HAP-1 (cell line): ENCODE results near the gene ZNF337.
A peak's percentile ranks its signal among the peaks of the same experiment; 100 is the strongest.
"Not testable (repeated sequence)": the region's sequence is repeated elsewhere in the genome, so short reads cannot be mapped to it uniquely, and the experiment has no call there.

ENCODE experiments used
- DNase-seq, 2 experiments: peaks; one replicate each; pipeline ENCODE4 v3.0.0-alpha.2; 2016 to 2020; ENCODE audit warnings: low spot score in 2 of 2
- H3K27me3 ChIP-seq: fragments of 250-450 bp; sonication (Bioruptor Pico); 2 replicates; pipeline ENCODE4 v1.5.1; 2020; ENCODE audit warnings: low read depth, mild to moderate bottlenecking, moderate library complexity
- H3K36me3 ChIP-seq: fragments of 250-450 bp; sonication (Bioruptor Pico); replicated peaks from 2 replicates; pipeline ENCODE4 v1.5.1; 2020; ENCODE audit warnings: mild to moderate bottlenecking
- H3K4me1 ChIP-seq: fragments of 250-450 bp; sonication (Bioruptor Pico); 2 replicates; pipeline ENCODE4 v1.5.1; 2020; ENCODE audit warnings: mild to moderate bottlenecking
- H3K4me3 ChIP-seq: fragments of 250-450 bp; sonication (Bioruptor Pico); 2 replicates; pipeline ENCODE4 v1.5.1; 2020; ENCODE audit warnings: mild to moderate bottlenecking, moderate library complexity
- H3K9me3 ChIP-seq: fragments of 250-450 bp; sonication (Bioruptor Pico); 2 replicates; pipeline ENCODE4 v1.5.1; 2020; ENCODE audit warnings: mild to moderate bottlenecking, moderate library complexity
- in situ Hi-C: fragments of 300-500 bp; cut with MboI; formaldehyde crosslinking; loops from 3 replicates; pipeline ENCODE4 v1.14.3; 2020; ENCODE audit warnings: low sequenced_read_pairs, inconsistent platforms, mixed read lengths

ZNF337 gene

GRCh38 chr20:25685276-25686080 is 11.2 kb downstream of the ZNF337 start:
- Histone ChIP-seq H3K4me1 (peaks cover 8% of the 10 kb centered on the region), H3K9me3 (no peaks in the 10 kb centered on the region), H3K36me3 (peaks cover 21% of the 10 kb centered on the region), H3K27me3 (no peaks in the 10 kb centered on the region), H3K4me3 (no peak overlapping the region)
- no peak for DNase-seq
- in situ Hi-C loops, result no loop called here

- in situ Hi-C loops, H3K4me1 ChIP-seq: not testable (repeated sequence)
Observed at GRCh38 chr20:25683826-25684225, 12.8 kb downstream of the ZNF337 start.

GRCh38 chr20:25683050-25683449 is 13.6 kb downstream of the ZNF337 start:
- H3K27me3 ChIP-seq, result no peaks in the 10 kb centered on the region
- no peaks in the 10 kb centered on the region for H3K9me3 ChIP-seq
- in situ Hi-C loops, result no loop called here
- H3K4me3 ChIP-seq, result no peak overlapping the region
- DNase-seq, result no peak
- peaks cover 20% of the 10 kb centered on the region for H3K36me3 ChIP-seq
- H3K4me1 ChIP-seq, result peaks cover 8% of the 10 kb centered on the region

More at GRCh38 chr20:25683826-25684225, 12.8 kb downstream of the ZNF337 start:
- not testable (repeated sequence) for H3K27me3 ChIP-seq, DNase-seq, H3K9me3 ChIP-seq, H3K4me3 ChIP-seq
- H3K36me3 ChIP-seq, result peaks cover 23% of the 10 kb centered on the region

- in situ Hi-C loops, result no loop called here
- no peak for DNase-seq
- H3K4me3 ChIP-seq, result no peak overlapping the region
- no peaks in the 10 kb centered on the region; the same call in 1 of the 2 replicates for H3K4me1 ChIP-seq
- H3K36me3 ChIP-seq, result peaks cover 41% of the 10 kb centered on the region
- H3K27me3 ChIP-seq, result no peaks in the 10 kb centered on the region
- no peaks in the 10 kb centered on the region for H3K9me3 ChIP-seq
Observed at GRCh38 chr20:25676164-25676809, 20.4 kb downstream of the ZNF337 start.

- in situ Hi-C loops, result no loop called here
- no peaks in the 10 kb centered on the region for H3K27me3 ChIP-seq
- no peak overlapping the region for H3K4me3 ChIP-seq
- H3K36me3 ChIP-seq, result peaks cover 41% of the 10 kb centered on the region
- no peak for DNase-seq
- H3K9me3 ChIP-seq, result no peaks in the 10 kb centered on the region
- H3K4me1 ChIP-seq, result no peaks in the 10 kb centered on the region; the same call in 1 of the 2 replicates
Observed at GRCh38 chr20:25675161-25675560, 21.5 kb downstream of the ZNF337 start.

- H3K4me1 ChIP-seq, result peaks cover 20% of the 10 kb centered on the region
- H3K4me3 ChIP-seq, result no peak overlapping the region
- no peak for DNase-seq
- no peaks in the 10 kb centered on the region for H3K9me3 ChIP-seq
- in situ Hi-C loops, result no loop called here
- peaks cover 31% of the 10 kb centered on the region for H3K36me3 ChIP-seq
- no peaks in the 10 kb centered on the region for H3K27me3 ChIP-seq
Observed at GRCh38 chr20:25672659-25673235, 23.9 kb downstream of the ZNF337 start.

- Histone ChIP-seq H3K4me3 (no peak overlapping the region), H3K36me3 (peaks cover 11% of the 10 kb centered on the region), H3K9me3 (no peaks in the 10 kb centered on the region), H3K27me3 (no peaks in the 10 kb centered on the region), H3K4me1 (peaks cover 20% of the 10 kb centered on the region)
- peak in 1 of 2 experiments; percentile 29 for DNase-seq
- in situ Hi-C loops, result no loop called here
Observed at GRCh38 chr20:25669826-25670422, 26.7 kb downstream of the ZNF337 start.

GRCh38 chr20:25668446-25668845 is 28.2 kb downstream of the ZNF337 start:
- peaks cover 20% of the 10 kb centered on the region for H3K4me1 ChIP-seq

GRCh38 chr20:25659999-25660398 is 36.7 kb downstream of the ZNF337 start:
- H3K9me3 ChIP-seq, result no peaks in the 10 kb centered on the region; the same call in 1 of the 2 replicates
- no peak for DNase-seq
- H3K36me3 ChIP-seq, result no peaks in the 10 kb centered on the region
- H3K4me3 ChIP-seq, result no peak overlapping the region
- in situ Hi-C loops, result no loop called here
- no peaks in the 10 kb centered on the region for H3K27me3 ChIP-seq
- no peaks in the 10 kb centered on the region for H3K4me1 ChIP-seq

More at GRCh38 chr20:25668446-25668845, 28.2 kb downstream of the ZNF337 start:
- in situ Hi-C loops, result no loop called here
- no peaks in the 10 kb centered on the region for H3K9me3 ChIP-seq
- H3K36me3 ChIP-seq, result no peaks in the 10 kb centered on the region; the same call in 1 of the 2 replicates
- peak; percentile 12 to 22 for DNase-seq
- no peaks in the 10 kb centered on the region for H3K27me3 ChIP-seq
- no peak overlapping the region for H3K4me3 ChIP-seq

- in situ Hi-C loops, result no loop called here
- no peaks in the 10 kb centered on the region for H3K9me3 ChIP-seq
- no peaks in the 10 kb centered on the region for H3K27me3 ChIP-seq
- no peaks in the 10 kb centered on the region for H3K4me1 ChIP-seq
- no peaks in the 10 kb centered on the region for H3K36me3 ChIP-seq
- no peak for DNase-seq
- H3K4me3 ChIP-seq, result no peak overlapping the region
Observed at GRCh38 chr20:25654487-25654886, 42.2 kb downstream of the ZNF337 start.

- in situ Hi-C loops, H3K36me3 ChIP-seq, H3K27me3 ChIP-seq, DNase-seq, H3K4me1 ChIP-seq, H3K9me3 ChIP-seq, H3K4me3 ChIP-seq: not testable (repeated sequence)
Observed at GRCh38 chr20:25652866-25653265, 43.8 kb downstream of the ZNF337 start.

- in situ Hi-C loops, result no loop called here
- no peaks in the 10 kb centered on the region for H3K27me3 ChIP-seq
- no peak overlapping the region for H3K4me3 ChIP-seq
- no peaks in the 10 kb centered on the region for H3K36me3 ChIP-seq
- H3K4me1 ChIP-seq, result peaks cover 37% of the 10 kb centered on the region
- DNase-seq, result no peak
- H3K9me3 ChIP-seq, result no peaks in the 10 kb centered on the region; the same call in 1 of the 2 replicates
Observed at GRCh38 chr20:25644814-25645213, 51.8 kb downstream of the ZNF337 start.

- H3K4me3 ChIP-seq, result no peak overlapping the region
- no peaks in the 10 kb centered on the region for H3K27me3 ChIP-seq
- no peak for DNase-seq
- H3K9me3 ChIP-seq, result no peaks in the 10 kb centered on the region; the same call in 1 of the 2 replicates
- no peaks in the 10 kb centered on the region for H3K36me3 ChIP-seq
- H3K4me1 ChIP-seq, result peaks cover 41% of the 10 kb centered on the region
- in situ Hi-C loops, result no loop called here
Observed at GRCh38 chr20:25643716-25644115, 52.9 kb downstream of the ZNF337 start.
